Dendritic cell treated with granulocyte-macrophage colony-stimulating factor and Interleukin-4, amounts not matched to agents 40 ng/mL and 50 ng/mL, for 4 days (primary cell): ENCODE measurements around the gene RIPOR1.
"Not testable (repeated sequence)": the region's sequence is repeated elsewhere in the genome, so short reads cannot be mapped to it uniquely, and the experiment has no call there.

Experiments
- H3K27ac Mint-ChIP-seq: one replicate; pipeline ENCODE4 v1.8.0; 2022; ENCODE audit warnings: mild to moderate bottlenecking, mixed read lengths
- H3K27me3 Mint-ChIP-seq: one replicate; pipeline ENCODE4 v1.8.0; 2022; ENCODE audit warnings: mild to moderate bottlenecking, mixed read lengths
- H3K36me3 Mint-ChIP-seq: one replicate; pipeline ENCODE4 v1.8.0; 2022; ENCODE audit warnings: low read depth, mixed read lengths
- H3K4me1 Mint-ChIP-seq: one replicate; pipeline ENCODE4 v1.8.0; 2022; ENCODE audit warnings: low read depth, mixed read lengths
- H3K4me3 Mint-ChIP-seq: one replicate; pipeline ENCODE4 v1.8.0; 2022; ENCODE audit warnings: mild to moderate bottlenecking, moderate library complexity, mixed read lengths
- H3K9me3 Mint-ChIP-seq: one replicate; pipeline ENCODE4 v1.8.0; 2022; ENCODE audit warnings: mixed read lengths
- intact Hi-C: fragments of 100-400 bp; cut with micrococcal nuclease; formaldehyde crosslinking; loops from one replicate; pipeline ENCODE4 v1.15.0; 2022

The RIPOR1 gene, protein sequence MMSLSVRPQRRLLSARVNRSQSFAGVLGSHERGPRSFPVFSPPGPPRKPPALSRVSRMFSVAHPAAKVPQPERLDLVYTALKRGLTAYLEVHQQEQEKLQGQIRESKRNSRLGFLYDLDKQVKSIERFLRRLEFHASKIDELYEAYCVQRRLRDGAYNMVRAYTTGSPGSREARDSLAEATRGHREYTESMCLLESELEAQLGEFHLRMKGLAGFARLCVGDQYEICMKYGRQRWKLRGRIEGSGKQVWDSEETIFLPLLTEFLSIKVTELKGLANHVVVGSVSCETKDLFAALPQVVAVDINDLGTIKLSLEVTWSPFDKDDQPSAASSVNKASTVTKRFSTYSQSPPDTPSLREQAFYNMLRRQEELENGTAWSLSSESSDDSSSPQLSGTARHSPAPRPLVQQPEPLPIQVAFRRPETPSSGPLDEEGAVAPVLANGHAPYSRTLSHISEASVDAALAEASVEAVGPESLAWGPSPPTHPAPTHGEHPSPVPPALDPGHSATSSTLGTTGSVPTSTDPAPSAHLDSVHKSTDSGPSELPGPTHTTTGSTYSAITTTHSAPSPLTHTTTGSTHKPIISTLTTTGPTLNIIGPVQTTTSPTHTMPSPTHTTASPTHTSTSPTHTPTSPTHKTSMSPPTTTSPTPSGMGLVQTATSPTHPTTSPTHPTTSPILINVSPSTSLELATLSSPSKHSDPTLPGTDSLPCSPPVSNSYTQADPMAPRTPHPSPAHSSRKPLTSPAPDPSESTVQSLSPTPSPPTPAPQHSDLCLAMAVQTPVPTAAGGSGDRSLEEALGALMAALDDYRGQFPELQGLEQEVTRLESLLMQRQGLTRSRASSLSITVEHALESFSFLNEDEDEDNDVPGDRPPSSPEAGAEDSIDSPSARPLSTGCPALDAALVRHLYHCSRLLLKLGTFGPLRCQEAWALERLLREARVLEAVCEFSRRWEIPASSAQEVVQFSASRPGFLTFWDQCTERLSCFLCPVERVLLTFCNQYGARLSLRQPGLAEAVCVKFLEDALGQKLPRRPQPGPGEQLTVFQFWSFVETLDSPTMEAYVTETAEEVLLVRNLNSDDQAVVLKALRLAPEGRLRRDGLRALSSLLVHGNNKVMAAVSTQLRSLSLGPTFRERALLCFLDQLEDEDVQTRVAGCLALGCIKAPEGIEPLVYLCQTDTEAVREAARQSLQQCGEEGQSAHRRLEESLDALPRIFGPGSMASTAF

DNA sequence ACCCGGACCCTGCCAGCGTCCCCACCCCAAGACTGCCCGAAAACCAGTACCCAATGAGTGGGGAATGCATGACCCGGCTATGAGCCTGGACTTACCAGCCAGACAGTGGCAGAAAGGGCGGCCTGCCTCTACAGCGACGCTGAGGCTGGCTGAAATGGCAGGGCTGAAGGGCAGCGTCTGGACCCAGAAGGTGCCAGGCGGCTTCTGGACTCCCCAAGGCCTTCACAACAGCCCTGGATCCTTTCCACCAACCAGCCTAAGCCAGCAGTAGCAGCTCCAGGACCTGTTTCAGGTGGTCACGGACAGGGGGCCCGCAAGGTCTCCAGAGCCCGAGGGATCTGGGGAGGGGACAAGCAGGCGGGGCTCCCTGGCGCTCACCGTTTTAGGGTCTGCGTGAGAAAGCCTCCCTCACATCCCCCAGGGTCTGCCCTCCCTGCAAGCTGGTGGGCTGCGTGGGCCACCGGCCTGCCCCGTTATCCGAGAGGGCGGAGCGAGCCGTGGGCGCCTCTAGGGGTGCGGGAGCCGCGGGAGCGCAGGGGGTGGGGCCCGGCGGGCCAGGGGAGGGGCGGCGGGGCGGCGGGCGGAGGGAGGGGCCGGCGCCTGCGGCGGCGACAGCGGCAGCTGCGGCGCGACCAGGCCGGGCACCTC, at the start of gene RIPOR1:
TSS of gene RIPOR1 (plus strand) at position 608 of the 648 bp plus-strand sequence. CDS start 9,618 bp downstream, outside the sequence.
- peak within 1 kb of the TSS; percentile 81 for H3K4me3 Mint-ChIP-seq
- no peaks in the 10 kb centered on the region for H3K9me3 Mint-ChIP-seq
- H3K27ac Mint-ChIP-seq = peak within 1 kb of the TSS; percentile 96
- H3K36me3 Mint-ChIP-seq = peaks cover 26% of the 10 kb centered on the region
- H3K27me3 Mint-ChIP-seq = peaks cover 28% of the 10 kb centered on the region
- peaks cover 40% of the 10 kb centered on the region for H3K4me1 Mint-ChIP-seq
- intact Hi-C loops = no loop called here

- Mint-ChIP-seq H3K27me3 (no peaks in the 10 kb centered on the region), H3K4me1 (peaks cover 68% of the 10 kb centered on the region), H3K4me3 (peak within 1 kb of the TSS; percentile 100), H3K27ac (peak within 1 kb of the TSS; percentile 100), H3K9me3 (no peaks in the 10 kb centered on the region), H3K36me3 (peaks cover 58% of the 10 kb centered on the region)
- intact Hi-C loops = loop anchor here (1.0 to 5.0 kb wide), 2 partner anchors 9 to 36 kb away; no protein-coding TSS in a partner anchor
These were observed 47.6 kb upstream of the RIPOR1 start, which contains the start of gene ATP6V0D1 for GRCh38 chr16:67480833-67481560. TSS of gene ATP6V0D1 (minus strand) at chr16:67481157. CDS start at chr16:67481086, 71 bp downstream.

- Mint-ChIP-seq H3K36me3 (peaks cover 58% of the 10 kb centered on the region), H3K27me3 (no peaks in the 10 kb centered on the region), H3K27ac (peak overlapping the region; percentile 100), H3K4me3 (peak overlapping the region; percentile 100), H3K9me3 (no peaks in the 10 kb centered on the region), H3K4me1 (peaks cover 72% of the 10 kb centered on the region)
- intact Hi-C loops = loop anchor here (1.0 to 5.0 kb wide), 2 partner anchors 9 to 36 kb away; no protein-coding TSS in a partner anchor
These were observed 46.9 kb upstream of the RIPOR1 start for GRCh38 chr16:67481561-67482232.

DNA sequence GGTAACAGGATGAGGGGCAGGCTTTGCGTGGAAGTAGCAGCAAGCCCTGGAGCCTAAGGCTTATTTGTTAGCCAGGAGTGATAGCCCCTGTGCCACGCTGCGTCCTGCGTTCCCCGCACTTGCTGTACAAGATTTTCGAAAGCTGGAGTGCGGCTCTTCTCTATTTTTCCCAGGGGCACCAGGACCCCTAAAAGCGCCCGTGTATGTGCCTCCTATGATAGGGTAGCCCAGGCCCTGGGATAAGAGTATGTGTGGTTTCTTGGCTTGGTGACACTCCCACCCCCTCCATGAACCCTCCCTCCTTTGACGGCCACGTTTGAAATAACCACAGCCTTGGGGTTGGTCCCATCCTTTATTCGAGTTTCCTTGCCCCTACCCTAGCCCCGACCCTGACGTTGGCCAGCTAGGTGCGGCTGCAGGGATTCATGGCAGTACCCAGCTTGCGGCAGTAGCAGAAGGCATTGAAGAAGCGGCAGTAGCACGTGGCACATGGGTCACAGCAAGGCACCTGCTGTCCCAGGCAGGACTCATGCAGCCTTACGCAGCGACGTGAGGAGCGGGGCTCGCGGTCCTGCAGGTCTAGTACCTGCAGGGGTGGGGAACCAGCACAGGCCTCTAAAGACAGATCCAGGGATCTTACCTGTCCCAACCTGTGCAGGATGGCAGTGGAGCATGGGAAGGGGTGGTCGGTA, 46.2 kb upstream of the RIPOR1 start:
- peak overlapping the region; percentile 100 for H3K4me3 Mint-ChIP-seq
- H3K9me3 Mint-ChIP-seq = no peaks in the 10 kb centered on the region
- intact Hi-C loops = loop anchor here (5.0 kb wide), 1 partner anchor 35 kb away; no protein-coding TSS in a partner anchor
- peak overlapping the region; percentile 100 for H3K27ac Mint-ChIP-seq
- H3K36me3 Mint-ChIP-seq = peaks cover 54% of the 10 kb centered on the region
- no peaks in the 10 kb centered on the region for H3K27me3 Mint-ChIP-seq
- H3K4me1 Mint-ChIP-seq = peaks cover 75% of the 10 kb centered on the region

DNA sequence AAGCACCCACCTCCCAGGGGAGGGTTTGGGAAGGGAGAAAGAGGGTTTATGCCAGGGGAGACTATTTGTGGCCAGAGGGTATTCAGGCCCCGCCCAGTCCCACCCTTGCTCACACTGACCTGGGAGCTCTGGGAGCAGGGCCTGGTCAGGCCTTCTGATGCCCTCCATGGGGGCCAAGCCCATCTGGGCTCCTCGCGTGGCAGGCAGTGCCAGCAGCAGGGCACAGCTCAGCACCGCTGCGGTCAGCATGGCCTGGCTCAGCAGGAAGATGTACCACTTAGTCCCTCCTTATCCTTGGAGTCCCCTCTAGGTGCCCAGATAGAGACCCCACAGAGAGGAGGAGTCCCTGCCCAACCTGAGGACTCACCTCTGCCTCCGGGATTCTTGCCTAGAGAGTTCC, 45.5 kb upstream of the RIPOR1 start, which contains the start of gene AGRP:
TSS of gene AGRP (minus strand) at position 398 of the 400 bp plus-strand sequence. CDS start at position 249, 149 bp downstream.
- H3K9me3 Mint-ChIP-seq = no peaks in the 10 kb centered on the region
- H3K36me3 Mint-ChIP-seq = peaks cover 46% of the 10 kb centered on the region
- intact Hi-C loops = loop anchor here (5.0 kb wide), 1 partner anchor 34 kb away; no protein-coding TSS in a partner anchor

GRCh38 chr16:67483731-67484525, 44.7 kb upstream of the RIPOR1 start:
- intact Hi-C loops = loop anchor here (5.0 kb wide), 1 partner anchor 33 kb away; no protein-coding TSS in a partner anchor
- H3K27ac Mint-ChIP-seq = peak overlapping the region; percentile 46

More for the DNA sequence above, 45.5 kb upstream of the RIPOR1 start, which contains the start of gene AGRP:
- H3K27ac Mint-ChIP-seq = peak within 1 kb of the TSS; percentile 100
- H3K4me3 Mint-ChIP-seq = peak within 1 kb of the TSS; percentile 100
- peaks cover 75% of the 10 kb centered on the region for H3K4me1 Mint-ChIP-seq
- no peaks in the 10 kb centered on the region for H3K27me3 Mint-ChIP-seq

GRCh38 chr16:67486805-67487204, 41.8 kb upstream of the RIPOR1 start:
- Mint-ChIP-seq H3K27me3 (no peaks in the 10 kb centered on the region), H3K36me3 (peaks cover 16% of the 10 kb centered on the region), H3K9me3 (no peaks in the 10 kb centered on the region), H3K4me3 (no peak overlapping the region), H3K4me1 (peaks cover 92% of the 10 kb centered on the region), H3K27ac (peak overlapping the region; percentile 42)
- intact Hi-C loops = no loop called here

More at GRCh38 chr16:67483731-67484525, 44.7 kb upstream of the RIPOR1 start:
- Mint-ChIP-seq H3K9me3 (no peaks in the 10 kb centered on the region), H3K4me1 (peaks cover 75% of the 10 kb centered on the region), H3K27me3 (no peaks in the 10 kb centered on the region), H3K36me3 (peaks cover 38% of the 10 kb centered on the region), H3K4me3 (no peak overlapping the region)

DNA sequence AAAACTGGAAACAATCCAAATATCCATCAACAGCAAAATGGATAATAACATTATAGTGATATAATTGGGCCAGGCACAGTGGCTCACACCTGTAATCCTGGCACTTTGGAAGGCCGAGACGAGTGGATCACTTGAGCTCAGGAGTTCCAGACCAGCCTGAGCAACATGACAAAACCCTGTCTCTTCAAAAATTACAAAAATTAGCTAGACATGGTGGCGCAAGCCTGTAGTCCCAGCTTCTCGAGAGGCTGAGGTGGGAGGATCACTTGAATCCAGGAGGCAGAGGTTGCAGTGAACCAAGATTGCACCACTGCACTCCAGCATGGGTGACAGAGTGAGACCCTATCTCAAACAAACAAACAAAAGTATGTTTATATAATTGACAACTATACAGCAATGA, 41.1 kb upstream of the RIPOR1 start:
- Mint-ChIP-seq H3K36me3 (peaks cover 16% of the 10 kb centered on the region), H3K27ac (peak overlapping the region; percentile 88), H3K4me1 (peaks cover 88% of the 10 kb centered on the region)
- intact Hi-C loops, H3K9me3 Mint-ChIP-seq, H3K27me3 Mint-ChIP-seq, H3K4me3 Mint-ChIP-seq: not testable (repeated sequence)

GRCh38 chr16:67489401-67490083, 39.1 kb upstream of the RIPOR1 start:
- Mint-ChIP-seq H3K27ac (peak overlapping the region; percentile 88), H3K4me1 (peaks cover 78% of the 10 kb centered on the region), H3K4me3 (no peak overlapping the region), H3K9me3 (no peaks in the 10 kb centered on the region), H3K36me3 (peaks cover 9% of the 10 kb centered on the region), H3K27me3 (no peaks in the 10 kb centered on the region)
- intact Hi-C loops = loop anchor here (1.0 kb wide), 1 partner anchor 8 kb away; the partner anchor contains the start of gene ATP6V0D1

- H3K27ac Mint-ChIP-seq = peak overlapping the region; percentile 88
- peaks cover 2% of the 10 kb centered on the region for H3K36me3 Mint-ChIP-seq
- H3K9me3 Mint-ChIP-seq = no peaks in the 10 kb centered on the region
- H3K4me3 Mint-ChIP-seq = peak overlapping the region; percentile 39
- no peaks in the 10 kb centered on the region for H3K27me3 Mint-ChIP-seq
- intact Hi-C loops = loop anchor here (1.0 kb wide), 1 partner anchor 9 kb away; the partner anchor contains the start of gene ATP6V0D1
- peaks cover 71% of the 10 kb centered on the region for H3K4me1 Mint-ChIP-seq
These were observed 38.1 kb upstream of the RIPOR1 start for GRCh38 chr16:67490335-67491096.
